GM18526 (cell line): ENCODE data around the gene LARGE1.

ENCODE experiments used
- POLR2A ChIP-seq: IDR thresholded peaks from 3 replicates; pipeline ENCODE4 v1.6.1; 2011; ENCODE audit not compliant: insufficient read length; ENCODE audit errors: extremely low read depth

Gene LARGE1

DNA sequence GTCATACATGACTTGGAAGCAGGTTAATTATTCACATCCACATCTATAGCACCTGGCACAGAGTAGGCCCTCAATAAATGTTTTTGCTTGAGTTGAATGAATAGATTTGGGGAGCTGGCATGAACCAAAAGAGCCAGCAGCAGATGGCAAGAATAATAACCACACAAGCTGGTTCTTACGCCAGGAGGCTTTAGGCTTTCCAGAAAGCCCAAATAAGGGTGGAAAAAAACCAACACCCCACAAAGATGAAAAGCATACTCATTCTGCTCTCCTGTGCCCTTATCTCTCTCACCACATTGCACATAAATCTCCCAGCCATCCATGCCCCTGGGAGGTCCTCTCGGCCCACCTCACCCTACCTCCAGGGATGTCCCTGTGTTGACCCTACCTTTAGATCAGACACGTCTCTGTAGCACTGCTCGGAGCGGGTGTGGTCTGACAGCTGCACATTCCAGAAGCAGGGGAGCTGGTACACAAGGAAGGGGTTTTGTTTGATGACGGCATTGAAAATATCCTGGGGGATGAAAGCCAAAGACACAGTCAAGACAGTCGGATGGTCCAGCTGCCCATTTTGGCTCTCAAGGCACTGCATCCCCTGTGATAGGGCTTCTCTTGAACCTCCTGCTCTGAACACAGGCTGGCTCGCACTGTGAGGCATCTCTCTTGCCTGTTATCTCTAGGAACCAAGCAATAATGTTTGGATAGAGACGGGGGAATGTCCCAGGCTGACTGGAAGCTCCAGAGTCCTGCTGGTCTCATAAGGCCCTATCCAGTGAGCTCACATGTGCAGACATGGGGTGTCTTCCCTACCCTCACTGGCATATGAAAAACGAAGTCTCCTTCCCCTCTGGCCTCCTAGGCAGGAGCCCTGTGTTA lies 538.5 kb downstream of the LARGE1 start:
- no peak for TF ChIP-seq POLR2A

DNA sequence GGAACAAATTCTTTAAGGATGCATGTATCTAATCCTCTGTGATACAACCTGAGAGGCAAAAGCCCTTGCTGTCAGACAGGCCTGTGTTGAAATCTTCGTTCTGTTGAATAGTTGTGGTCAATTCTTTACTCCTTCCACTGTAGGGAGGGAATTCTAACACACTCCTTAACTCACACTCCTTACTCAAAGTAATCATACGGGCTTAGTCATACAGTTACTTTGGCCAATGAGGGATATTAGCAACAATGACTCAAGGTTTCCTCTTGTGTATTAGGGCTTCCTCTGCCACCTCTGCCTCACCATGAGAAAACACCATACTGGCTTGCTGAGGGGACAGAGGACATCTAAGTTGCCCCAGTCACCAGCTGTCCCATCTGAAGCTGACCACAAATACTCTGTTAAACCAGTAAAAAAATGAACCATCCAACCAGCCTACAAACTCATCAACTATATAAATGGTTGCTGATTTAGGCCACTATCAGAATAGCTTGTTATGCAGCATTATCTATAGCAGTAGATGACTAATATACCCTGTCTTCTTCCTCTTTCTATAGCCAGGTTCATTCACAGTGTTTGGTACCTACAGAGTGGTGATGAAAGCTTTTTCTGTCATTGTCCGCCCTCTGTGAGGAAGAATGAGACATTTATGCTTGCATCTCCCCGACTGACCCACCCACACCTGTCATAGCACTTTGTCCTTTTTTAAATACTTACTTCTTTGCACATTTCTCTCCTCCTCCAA lies 539.3 kb downstream of the LARGE1 start:
- TF ChIP-seq POLR2A: no peak

DNA sequence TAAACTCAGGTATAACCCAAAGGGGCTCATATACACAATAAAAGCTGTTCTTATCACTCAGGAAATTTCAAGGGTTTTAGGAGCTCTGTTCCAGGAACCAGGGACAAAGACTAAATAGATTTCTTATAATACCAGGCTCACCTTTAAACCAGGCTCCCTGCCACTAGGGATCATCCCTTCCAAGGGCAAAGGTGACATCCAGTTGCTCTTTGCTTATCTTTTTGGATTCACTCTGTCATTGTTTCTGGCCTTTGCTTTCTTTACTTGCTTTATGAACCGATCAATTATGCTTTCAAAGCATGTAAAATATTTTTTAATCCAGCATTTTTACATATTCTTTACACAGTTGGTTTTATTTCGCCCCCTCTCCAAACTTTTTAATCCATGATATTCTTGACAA lies 540.4 kb downstream of the LARGE1 start:
- TF ChIP-seq POLR2A: no peak

DNA sequence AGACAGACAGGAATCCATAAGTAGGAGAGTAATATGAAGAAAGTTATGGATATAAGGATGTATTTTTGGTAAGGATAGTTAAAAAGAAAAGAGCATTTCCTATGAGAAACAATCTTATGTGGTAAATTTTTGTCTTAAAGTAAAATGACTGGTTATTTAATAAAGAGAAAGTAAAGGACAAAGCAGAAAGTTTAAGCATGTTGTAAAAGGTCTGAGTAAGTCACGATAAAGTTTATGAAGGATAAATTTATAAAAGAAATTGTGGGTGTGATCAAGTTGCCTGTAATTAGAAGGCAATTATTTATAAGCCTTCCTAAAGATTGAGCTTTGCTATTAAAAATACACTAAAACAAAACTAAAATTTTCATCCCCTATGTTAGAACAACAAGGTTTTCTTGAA lies 547.4 kb downstream of the LARGE1 start:
- TF ChIP-seq POLR2A: no peak

DNA sequence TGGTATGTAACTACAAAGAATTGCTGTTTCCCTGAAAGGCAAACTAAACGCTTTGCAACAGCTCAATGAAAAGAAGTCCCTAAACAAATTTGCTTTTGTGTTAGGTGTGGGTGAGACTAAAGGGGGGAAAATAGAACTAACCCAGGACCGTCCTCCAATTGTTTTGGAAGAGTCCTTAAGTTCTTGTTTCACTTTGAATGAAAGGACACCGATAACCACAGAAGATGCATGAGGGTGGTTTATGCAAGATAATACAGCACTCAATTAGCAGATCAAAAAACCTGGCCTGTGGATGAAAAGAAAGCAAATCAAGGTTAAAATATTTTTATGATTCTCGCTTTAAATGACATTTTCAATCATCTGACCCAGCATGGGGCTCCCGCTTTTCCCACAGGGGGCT lies 557.6 kb downstream of the LARGE1 start:
- TF ChIP-seq POLR2A: no peak

DNA sequence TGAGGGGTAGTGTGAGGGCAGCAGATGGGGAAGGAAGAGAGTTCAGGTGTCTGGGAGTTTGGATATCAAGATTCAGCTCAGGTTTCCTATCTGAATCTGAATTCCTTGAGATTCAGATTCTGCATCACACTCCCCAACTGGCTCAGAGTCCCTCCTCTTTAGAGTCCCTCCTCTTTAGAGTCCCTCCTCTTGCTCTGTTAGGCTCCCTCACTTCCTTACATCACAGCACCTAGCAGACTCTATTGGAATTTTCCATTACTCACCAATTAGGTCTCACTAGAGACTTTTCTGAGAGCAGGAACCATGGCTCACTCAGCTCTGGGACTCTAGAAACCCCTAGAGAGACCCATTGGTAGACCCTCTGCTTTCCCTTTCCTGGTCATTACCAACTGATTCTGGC lies 558.7 kb downstream of the LARGE1 start:
- TF ChIP-seq POLR2A: no peak

DNA sequence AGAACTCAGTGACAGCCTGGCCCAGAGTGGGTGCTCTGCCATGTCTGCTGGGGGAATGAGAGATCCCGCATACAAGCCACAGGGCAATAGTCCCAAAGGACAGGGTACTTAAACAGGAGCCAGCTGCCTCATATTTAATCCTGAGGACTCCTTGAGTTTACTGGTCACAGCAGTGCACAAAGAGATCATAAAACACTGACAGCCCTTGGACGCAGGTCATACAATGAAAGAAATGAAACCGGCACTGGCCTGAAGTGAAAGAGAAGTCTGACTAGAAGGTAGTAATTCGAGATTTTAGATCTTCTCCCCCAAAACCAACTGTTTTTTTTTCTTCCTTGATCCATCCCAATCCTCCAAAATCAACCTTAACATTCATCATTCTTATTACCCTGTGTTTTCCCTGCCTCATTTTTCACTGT lies 562.3 kb downstream of the LARGE1 start:
- TF ChIP-seq POLR2A: no peak

DNA sequence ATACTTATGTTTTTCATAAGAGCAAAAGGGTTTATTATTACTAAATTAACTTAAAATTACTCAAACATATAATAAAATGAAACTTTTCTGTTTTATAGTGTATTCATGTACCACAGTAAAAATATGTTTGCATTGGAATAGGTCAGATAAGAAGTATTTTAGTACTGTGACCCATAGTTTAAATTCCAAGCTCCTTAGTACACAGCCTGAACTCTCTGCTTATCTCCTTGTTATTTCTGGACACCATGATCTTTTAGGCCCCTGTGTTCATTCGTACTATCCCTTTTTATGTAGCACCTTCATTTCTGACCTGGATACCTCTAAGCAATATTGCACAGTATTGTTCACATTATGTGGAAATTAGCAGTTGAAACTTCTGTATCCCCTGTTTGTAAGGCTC lies 565.3 kb downstream of the LARGE1 start:
- TF ChIP-seq POLR2A: no peak

DNA sequence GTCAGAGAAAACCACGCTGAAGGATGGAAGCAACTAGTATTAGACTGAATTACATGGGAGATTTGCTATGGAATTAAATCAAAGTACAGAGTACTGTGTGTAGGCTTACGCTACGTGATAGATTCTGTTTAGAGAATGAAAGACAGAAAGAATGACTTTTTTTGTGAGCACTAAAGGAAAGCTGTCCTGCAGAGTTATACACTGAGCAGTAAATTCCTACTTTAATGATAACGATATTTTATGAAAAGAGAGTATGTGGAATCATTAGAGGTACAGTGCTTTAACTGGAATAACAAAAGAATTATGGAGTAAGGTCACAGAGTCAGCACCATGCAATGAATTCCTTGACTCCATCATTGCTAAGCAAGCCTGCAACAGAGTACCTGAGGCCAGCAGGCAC lies 566.8 kb downstream of the LARGE1 start:
- no peak for TF ChIP-seq POLR2A

DNA sequence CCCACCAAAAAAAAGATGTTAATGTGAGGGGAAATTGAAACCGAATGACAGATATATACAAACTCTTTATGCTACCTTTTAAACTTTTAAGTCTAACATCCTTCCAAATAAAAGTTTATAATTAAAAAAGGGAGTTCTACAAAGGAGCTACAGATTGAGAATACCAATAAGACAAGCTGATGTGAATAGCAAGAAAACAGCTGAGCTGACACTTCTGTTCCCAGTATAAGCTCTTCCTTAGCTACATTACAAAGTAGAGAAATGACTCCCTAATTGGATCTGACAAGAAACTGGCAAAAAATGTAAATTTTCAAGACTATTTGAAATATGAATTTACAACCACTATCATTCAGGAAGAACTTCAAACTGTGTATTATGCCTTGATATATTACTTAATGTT lies 567.5 kb downstream of the LARGE1 start:
- TF ChIP-seq POLR2A: no peak

DNA sequence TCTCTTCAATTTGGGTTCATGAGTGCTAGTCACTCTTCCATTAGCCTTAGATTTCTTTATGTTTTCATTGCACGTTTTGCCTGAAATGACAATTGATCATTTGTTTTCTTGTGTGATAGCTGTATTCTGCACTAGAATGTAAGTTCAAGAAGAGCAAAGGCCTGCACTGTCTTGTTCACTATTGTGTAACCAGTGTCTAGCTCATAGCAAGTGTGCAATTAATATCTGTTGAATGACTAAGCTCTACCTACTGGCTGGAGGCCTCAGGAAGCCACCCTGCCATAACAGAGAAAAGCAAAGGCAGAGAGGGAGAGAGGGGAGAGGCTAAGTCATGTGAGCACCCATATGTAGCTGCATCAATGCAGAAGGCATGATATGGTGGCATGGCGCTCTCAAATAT lies 569.3 kb downstream of the LARGE1 start:
- no peak for TF ChIP-seq POLR2A

DNA sequence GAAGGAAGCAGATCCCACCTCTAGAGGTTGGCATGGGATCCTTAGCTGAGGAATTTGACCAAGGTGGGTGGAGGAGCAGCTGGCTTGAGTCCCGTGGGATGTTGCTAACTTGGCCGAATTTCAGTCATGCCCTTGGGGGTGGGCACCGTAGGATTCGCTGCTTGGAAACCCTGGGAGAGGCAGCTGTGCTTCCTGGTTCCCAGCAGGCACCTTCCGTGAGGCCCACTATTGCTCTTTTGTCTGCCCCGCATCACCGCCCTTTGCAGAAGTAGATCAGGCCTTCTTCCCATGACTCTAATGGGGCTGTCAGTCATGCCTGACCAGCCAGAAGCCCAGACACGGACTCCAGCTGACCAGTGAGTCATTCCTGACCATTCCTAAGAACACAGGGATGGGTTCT lies 569.8 kb downstream of the LARGE1 start:
- no peak for TF ChIP-seq POLR2A

DNA sequence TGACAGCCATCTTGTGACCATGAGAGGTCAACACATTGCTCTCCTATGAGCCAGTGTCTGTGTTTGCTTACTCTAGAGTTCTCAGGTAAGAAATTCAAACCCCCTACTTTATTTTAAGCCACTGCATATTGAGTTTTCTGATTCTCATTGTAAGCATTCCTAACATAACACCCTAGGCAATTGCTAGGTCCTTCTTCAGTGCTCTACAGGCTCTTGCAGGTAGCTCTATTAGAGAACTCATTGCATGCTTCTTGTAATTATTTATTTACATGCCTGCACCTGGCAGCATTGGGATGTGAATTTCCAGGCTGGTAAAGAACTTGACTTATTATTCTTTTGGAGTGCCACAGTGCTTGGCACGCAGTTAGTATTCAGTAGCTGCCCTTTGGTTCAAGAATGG lies 573.3 kb downstream of the LARGE1 start:
- no peak for TF ChIP-seq POLR2A

DNA sequence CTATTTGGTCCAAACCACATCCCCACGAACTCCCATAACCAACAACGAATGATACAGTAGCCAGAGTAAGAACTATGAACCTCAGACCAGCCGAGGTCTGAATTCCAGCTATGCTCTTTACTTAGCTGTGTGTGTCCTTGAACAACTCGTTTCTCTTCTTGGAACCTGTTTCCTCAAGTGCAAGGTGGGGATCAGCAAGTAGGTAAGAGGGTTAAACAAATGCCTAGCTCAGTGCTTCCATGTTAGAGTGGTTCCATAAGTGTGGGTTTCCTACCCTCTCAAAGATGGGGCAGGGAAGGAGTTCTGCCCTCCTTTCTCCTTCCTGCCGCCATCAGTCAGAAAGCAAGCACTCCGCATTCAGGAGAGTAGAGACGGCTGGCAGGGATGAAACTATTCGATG lies 578.7 kb downstream of the LARGE1 start:
- TF ChIP-seq POLR2A: no peak

DNA sequence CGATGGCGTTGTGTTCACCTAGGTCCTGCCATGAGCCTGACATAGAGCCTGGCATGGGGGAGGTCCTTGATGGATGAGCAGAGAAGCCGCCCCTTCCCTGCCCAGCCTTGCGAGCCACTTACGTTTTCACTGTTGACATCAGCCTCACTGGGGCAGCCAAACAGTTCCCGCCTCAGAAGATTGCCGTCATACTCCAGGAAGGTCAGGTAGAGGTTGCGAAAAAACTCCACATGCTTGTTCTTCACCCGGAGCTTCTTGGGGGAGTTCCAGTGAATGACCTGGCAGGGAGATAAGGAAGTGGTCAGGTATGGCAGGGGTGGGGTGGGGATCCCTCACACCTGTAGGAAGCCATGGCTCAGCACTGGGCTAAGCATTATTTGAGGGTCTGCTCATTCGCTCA lies 582.8 kb downstream of the LARGE1 start:
- TF ChIP-seq POLR2A: no peak

DNA sequence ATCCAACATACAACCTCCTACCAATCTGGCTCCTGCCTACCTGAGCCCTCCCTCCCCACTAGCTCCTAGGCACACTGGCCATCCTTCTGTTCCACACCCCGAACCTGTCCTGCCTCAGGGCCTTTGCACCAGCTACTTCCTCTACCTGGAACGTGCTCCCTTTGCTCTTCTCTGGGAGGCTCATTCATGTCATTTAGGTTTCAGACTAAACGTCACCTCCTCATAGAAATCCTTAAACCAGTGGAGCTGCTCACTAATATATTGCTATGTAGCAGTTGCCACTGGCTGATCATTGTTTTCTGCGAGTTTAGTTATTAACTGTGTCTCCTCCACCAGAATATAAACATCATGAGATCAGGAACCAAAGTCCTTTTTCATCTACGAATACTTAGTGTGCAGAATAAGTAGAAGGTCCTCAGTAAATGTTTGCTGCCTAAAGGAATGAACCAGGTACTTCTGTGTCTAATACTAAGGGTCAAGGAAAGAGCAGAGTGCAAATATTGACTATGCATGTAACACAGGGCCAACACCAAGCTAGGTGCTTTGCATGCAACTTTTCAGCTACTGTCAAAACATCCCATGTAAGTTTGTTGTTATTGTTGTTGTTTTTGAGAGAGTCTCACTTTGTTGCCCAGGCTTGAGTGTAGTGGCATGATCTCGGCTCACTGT lies 584.5 kb downstream of the LARGE1 start:
- no peak for TF ChIP-seq POLR2A
